ENCODE results near the gene HYAL1.
A peak's percentile ranks its signal among the peaks of the same experiment; 100 is the strongest.

HYAL1 gene

GRCh38 chr3:50303013-50303815 is at the start of gene HYAL1:
Gene HYAL1 (minus strand): TSS chr3:50303574. CDS start chr3:50302956, 618 bp downstream.
- TF ChIP-seq, protein P1, sequence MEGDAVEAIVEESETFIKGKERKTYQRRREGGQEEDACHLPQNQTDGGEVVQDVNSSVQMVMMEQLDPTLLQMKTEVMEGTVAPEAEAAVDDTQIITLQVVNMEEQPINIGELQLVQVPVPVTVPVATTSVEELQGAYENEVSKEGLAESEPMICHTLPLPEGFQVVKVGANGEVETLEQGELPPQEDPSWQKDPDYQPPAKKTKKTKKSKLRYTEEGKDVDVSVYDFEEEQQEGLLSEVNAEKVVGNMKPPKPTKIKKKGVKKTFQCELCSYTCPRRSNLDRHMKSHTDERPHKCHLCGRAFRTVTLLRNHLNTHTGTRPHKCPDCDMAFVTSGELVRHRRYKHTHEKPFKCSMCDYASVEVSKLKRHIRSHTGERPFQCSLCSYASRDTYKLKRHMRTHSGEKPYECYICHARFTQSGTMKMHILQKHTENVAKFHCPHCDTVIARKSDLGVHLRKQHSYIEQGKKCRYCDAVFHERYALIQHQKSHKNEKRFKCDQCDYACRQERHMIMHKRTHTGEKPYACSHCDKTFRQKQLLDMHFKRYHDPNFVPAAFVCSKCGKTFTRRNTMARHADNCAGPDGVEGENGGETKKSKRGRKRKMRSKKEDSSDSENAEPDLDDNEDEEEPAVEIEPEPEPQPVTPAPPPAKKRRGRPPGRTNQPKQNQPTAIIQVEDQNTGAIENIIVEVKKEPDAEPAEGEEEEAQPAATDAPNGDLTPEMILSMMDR (IDR thresholded peaks at IDR 0.05) = no peak
- Histone ChIP-seq H3K9me3 (ENCODE audit: control insufficient read depth, low read length) (no peaks in the 10 kb centered on the region), H2AFZ (no peak within 1 kb of the TSS), H3K36me3 (ENCODE audit: control insufficient read depth, insufficient read depth, low read length) (no peaks in the 10 kb centered on the region), H3K4me1 (peaks cover 15% of the 10 kb centered on the region), H3K79me2 (peaks cover 2% of the 10 kb centered on the region), H3K27ac (peak within 1 kb of the TSS; percentile 42), H3K4me2 (ENCODE audit: low read length) (peak within 1 kb of the TSS; percentile 89), H3K9ac (no peak within 1 kb of the TSS), H3K4me3 (ENCODE audit: low read depth, low read length) (peak within 1 kb of the TSS; percentile 67), H3K27me3 (ENCODE audit: control insufficient read depth, insufficient read depth, low read length) (no peaks in the 10 kb centered on the region)

- Histone ChIP-seq H3K9me3 (ENCODE audit: control insufficient read depth, low read length) (no peaks in the 10 kb centered on the region), H3K4me1 (peaks cover 45% of the 10 kb centered on the region), H3K4me3 (ENCODE audit: low read depth, low read length) (no peak overlapping the region), H3K27me3 (ENCODE audit: control insufficient read depth, insufficient read depth, low read length) (no peaks in the 10 kb centered on the region), H3K27ac (no peak overlapping the region), H3K79me2 (peaks cover 36% of the 10 kb centered on the region), H3K36me3 (ENCODE audit: control insufficient read depth, insufficient read depth, low read length) (no peaks in the 10 kb centered on the region), H3K4me2 (ENCODE audit: low read length) (no peak overlapping the region), H2AFZ (no peak overlapping the region), H3K9ac (no peak overlapping the region)
- TF ChIP-seq, protein P1 (IDR thresholded peaks at IDR 0.05) = no peak
Observed at GRCh38 chr3:50352781-50353180, 49.4 kb upstream of the HYAL1 start.

GRCh38 chr3:50351323-50351697 is 47.9 kb upstream of the HYAL1 start:
- Histone ChIP-seq H3K79me2 (peaks cover 24% of the 10 kb centered on the region), H3K4me1 (peaks cover 31% of the 10 kb centered on the region), H3K4me2 (ENCODE audit: low read length) (peak overlapping the region; percentile 88), H3K9ac (no peak overlapping the region), H3K4me3 (ENCODE audit: low read depth, low read length) (peak overlapping the region; percentile 86), H3K36me3 (ENCODE audit: control insufficient read depth, insufficient read depth, low read length) (no peaks in the 10 kb centered on the region), H2AFZ (peak overlapping the region; percentile 91), H3K9me3 (ENCODE audit: control insufficient read depth, low read length) (no peaks in the 10 kb centered on the region), H3K27me3 (ENCODE audit: control insufficient read depth, insufficient read depth, low read length) (no peaks in the 10 kb centered on the region), H3K27ac (peak overlapping the region; percentile 94)
- TF ChIP-seq, protein P1 (IDR thresholded peaks at IDR 0.05) = no peak

DNA sequence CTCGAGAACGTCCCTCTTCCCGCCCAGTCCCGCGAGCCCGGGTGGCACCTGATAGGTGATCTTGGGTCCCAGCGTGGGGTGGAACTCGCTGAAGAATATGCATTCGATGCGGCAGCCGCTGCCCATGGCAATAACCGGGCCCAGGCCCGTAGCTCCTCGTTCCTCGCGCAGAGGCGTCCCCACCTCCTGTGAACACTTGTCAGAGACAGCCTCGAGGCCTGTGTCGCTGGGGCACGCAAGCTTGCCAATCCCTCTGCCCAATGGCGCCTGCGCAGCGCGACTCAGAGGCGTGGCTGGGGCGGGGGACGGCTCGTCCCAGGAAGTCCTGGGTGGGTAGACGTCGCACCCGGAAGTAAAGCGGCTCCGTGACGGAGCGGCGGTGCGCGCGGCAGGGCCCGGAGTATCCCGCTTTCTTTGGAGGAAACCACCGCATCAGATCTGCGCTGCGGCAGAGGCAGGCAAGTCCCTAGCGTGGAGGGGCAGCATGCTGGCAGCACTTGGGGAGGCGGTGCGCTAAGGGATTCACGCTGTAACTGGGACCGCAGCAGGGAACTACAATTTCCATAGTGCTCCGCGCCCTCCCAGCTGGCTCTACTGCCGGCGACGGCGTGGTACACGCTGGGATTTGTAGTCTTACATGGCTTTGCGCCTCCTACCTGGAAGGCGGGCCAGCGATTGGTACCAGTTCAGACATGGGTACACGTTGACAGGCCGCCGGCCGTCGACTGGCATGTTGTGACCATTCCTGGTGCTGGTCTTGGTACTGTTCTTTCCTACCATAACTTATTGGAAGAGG is 47.4 kb upstream of the HYAL1 start, which contains the start of the genes CYB561D2 and NPRL2:
Gene CYB561D2, plus strand, starts transcription at position 336 of the 796 bp plus-strand sequence. CDS start 572 bp downstream, outside the sequence.
Gene NPRL2, minus strand, starts transcription at position 249 of the 796 bp plus-strand sequence. Its CDS starts 123 bp downstream, at position 126.
- TF ChIP-seq, protein P1 (IDR thresholded peaks at IDR 0.05) = no peak
- Histone ChIP-seq H3K79me2 (peaks cover 24% of the 10 kb centered on the region), H3K36me3 (ENCODE audit: control insufficient read depth, insufficient read depth, low read length) (no peaks in the 10 kb centered on the region), H2AFZ (peak within 1 kb of the TSS; percentile 91), H3K4me1 (peaks cover 28% of the 10 kb centered on the region), H3K9me3 (ENCODE audit: control insufficient read depth, low read length) (no peaks in the 10 kb centered on the region), H3K27me3 (ENCODE audit: control insufficient read depth, insufficient read depth, low read length) (no peaks in the 10 kb centered on the region), H3K4me3 (ENCODE audit: low read depth, low read length) (peak within 1 kb of the TSS; percentile 86), H3K9ac (peak within 1 kb of the TSS; percentile 82), H3K4me2 (ENCODE audit: low read length) (peak within 1 kb of the TSS; percentile 88), H3K27ac (peak within 1 kb of the TSS; percentile 94)

Measured in parathyroid adenoma (tissue), 2 donors.